Upper lobe of left lung (tissue), 6 donors: Measurements from ENCODE around the gene CNIH4. TPM values are rescaled to one million over a fixed set of nuclear protein-coding genes. Genes with fewer than 3 reads are reported as not detected.

ENCODE experiments used
- ATAC-seq, 2 donors: fragments of 200-7000 bp; cut with Tn5 transposase; one replicate each; pipeline ENCODE4 v1.9.1; 2022; ENCODE audit warnings: mild to moderate bottlenecking in 2 of 2, moderate library complexity in 2 of 2; ENCODE audit not compliant: low FRiP score in 2 of 2
- DNase-seq, 2 donors: peaks; one replicate each; pipeline ENCODE4 v3.0.0-alpha.2; 2019 to 2020
- H3K27ac ChIP-seq, 4 donors: fragments of 200-600 bp; sonication (generic); one replicate each; pipeline ENCODE4 v1.5.1; 2016 to 2019
- H3K27me3 ChIP-seq, 4 donors: fragments of 200-600 bp; sonication (generic); one replicate each; pipeline ENCODE4 v1.5.1; 2017 to 2019
- H3K36me3 ChIP-seq, 4 donors: fragments of 200-600 bp; sonication (generic); one replicate each; pipeline ENCODE4 v1.5.1; 2016 to 2019
- H3K4me1 ChIP-seq, 4 donors: fragments of 200-600 bp; sonication (generic); one replicate each; pipeline ENCODE4 v1.5.1; 2018 to 2019
- H3K4me3 ChIP-seq, 4 donors: fragments of 200-600 bp; sonication (generic); one replicate each; pipeline ENCODE4 v1.5.1; 2017 to 2019; ENCODE audit warnings: mild to moderate bottlenecking in 2 of 4, moderate library complexity in 1 of 4
- H3K9me3 ChIP-seq, 4 donors: fragments of 200-600 bp; sonication (generic); one replicate each; pipeline ENCODE4 v1.5.1; 2018 to 2019
- EP300 ChIP-seq, 4 donors: sonication (generic); formaldehyde crosslinking; IDR thresholded peaks; one replicate each; pipeline ENCODE4 v1.5.1; 2017; ENCODE audit warnings: antibody characterized with exemption in 4 of 4, control low read depth in 2 of 4
- POLR2A ChIP-seq, 4 donors: fragments of 450-650 bp; IDR thresholded peaks; one replicate each; pipeline ENCODE4 v1.5.1; 2016 to 2017; ENCODE audit warnings: antibody characterized with exemption in 4 of 4, mild to moderate bottlenecking in 2 of 4
- POLR2AphosphoS5 ChIP-seq, 2 donors: sonication (generic); formaldehyde crosslinking; IDR thresholded peaks; one replicate each; pipeline ENCODE4 v1.5.1; 2017; ENCODE audit warnings: antibody characterized with exemption in 2 of 2
- WGBS, 2 donors: methylation state at CpG; one replicate each; pipeline ENCODE4 v1.1.5; 2017 to 2018; 5-methylcytosine and 5-hydroxymethylcytosine counted together
- total RNA-seq, 6 donors: library from RNA; depleted of rRNA in 4 of 6; stranded (reverse); fragments of >200 nt in 4 of 6; gene quantifications; one replicate each; pipeline versions ENCODE4 v1.1.0 to v1.2.1, GENCODE V29; 2016 to 2021
- TF ChIP-seq, protein P1 (sequence below), 6 experiments: fragments of 450-650 bp in 4 of 6; fragments of 200-600 bp in 2 of 6; sonication (generic) in 2 of 6; IDR thresholded peaks; one replicate each; pipeline ENCODE4 v1.5.1; 2016 to 2019; ENCODE audit warnings: antibody characterized with exemption in 6 of 6
- donor health status: DM: no; HTN: no; CAD: no; lungs with moderate emphysema.
- donor health status: DM: no; HTN: yes; CAD: no; lungs with severe emphysema.

Gene CNIH4
- total RNA-seq, 6 donors from 2014 or later = 19.2 to 86.6 (median 38.5) TPM

- 69 to 84% methylated on average over 7 of the region's 7 CpGs for WGBS, 2 donors
- Histone ChIP-seq H3K27ac (peak overlapping the region in 3 of 4 donors; percentile 4 to 51 (median 45)), H3K27me3 (no peaks in the 10 kb centered on the region), H3K4me1 (peaks cover 0 to 11% (median 2%) of the 10 kb centered on the region in 4 donors), H3K9me3 (no peaks in the 10 kb centered on the region), H3K4me3 (no peak overlapping the region), H3K36me3 (peaks cover 12 to 64% (median 27%) of the 10 kb centered on the region in 4 donors)
- no peak for DNase-seq
- TF ChIP-seq EP300 (IDR thresholded peaks at IDR 0.05) (no peak), POLR2A (IDR thresholded peaks at IDR 0.05) (no peak), POLR2AphosphoS5 (IDR thresholded peaks at IDR 0.05) (no peak)
- TF ChIP-seq, protein P1, sequence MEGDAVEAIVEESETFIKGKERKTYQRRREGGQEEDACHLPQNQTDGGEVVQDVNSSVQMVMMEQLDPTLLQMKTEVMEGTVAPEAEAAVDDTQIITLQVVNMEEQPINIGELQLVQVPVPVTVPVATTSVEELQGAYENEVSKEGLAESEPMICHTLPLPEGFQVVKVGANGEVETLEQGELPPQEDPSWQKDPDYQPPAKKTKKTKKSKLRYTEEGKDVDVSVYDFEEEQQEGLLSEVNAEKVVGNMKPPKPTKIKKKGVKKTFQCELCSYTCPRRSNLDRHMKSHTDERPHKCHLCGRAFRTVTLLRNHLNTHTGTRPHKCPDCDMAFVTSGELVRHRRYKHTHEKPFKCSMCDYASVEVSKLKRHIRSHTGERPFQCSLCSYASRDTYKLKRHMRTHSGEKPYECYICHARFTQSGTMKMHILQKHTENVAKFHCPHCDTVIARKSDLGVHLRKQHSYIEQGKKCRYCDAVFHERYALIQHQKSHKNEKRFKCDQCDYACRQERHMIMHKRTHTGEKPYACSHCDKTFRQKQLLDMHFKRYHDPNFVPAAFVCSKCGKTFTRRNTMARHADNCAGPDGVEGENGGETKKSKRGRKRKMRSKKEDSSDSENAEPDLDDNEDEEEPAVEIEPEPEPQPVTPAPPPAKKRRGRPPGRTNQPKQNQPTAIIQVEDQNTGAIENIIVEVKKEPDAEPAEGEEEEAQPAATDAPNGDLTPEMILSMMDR (IDR thresholded peaks at IDR 0.05) = no peak
- peak in 1 of 2 donors; percentile 58 for ATAC-seq
Observed at GRCh38 chr1:224378855-224379631, 22.4 kb downstream of the CNIH4 start.

GRCh38 chr1:224380003-224380402 is 23.3 kb downstream of the CNIH4 start:
- Histone ChIP-seq H3K36me3 (peaks cover 12 to 58% (median 21%) of the 10 kb centered on the region in 4 donors), H3K27ac (peak overlapping the region in 2 of 4 donors; percentile 28 to 45), H3K4me3 (no peak overlapping the region), H3K4me1 (peaks cover 0 to 11% (median 2%) of the 10 kb centered on the region in 4 donors), H3K9me3 (no peaks in the 10 kb centered on the region), H3K27me3 (no peaks in the 10 kb centered on the region)
- ATAC-seq = peak; percentile 62 to 70
- TF ChIP-seq, protein P1 (IDR thresholded peaks at IDR 0.05) = no peak
- peak in 1 of 2 donors; percentile 40 for TF ChIP-seq POLR2AphosphoS5 (IDR thresholded peaks at IDR 0.05)
- WGBS, 2 donors = 53 to 59% methylated on average over 4 of the region's 4 CpGs
- peak in 1 of 2 donors; percentile 41 for DNase-seq

GRCh38 chr1:224381880-224382548 is 25.3 kb downstream of the CNIH4 start:
- Histone ChIP-seq H3K4me3 (no peak overlapping the region), H3K27me3 (no peaks in the 10 kb centered on the region), H3K27ac (no peak overlapping the region), H3K4me1 (peaks cover 5 to 11% (median 6%) of the 10 kb centered on the region in 4 donors), H3K36me3 (peaks cover 2 to 53% (median 8%) of the 10 kb centered on the region in 4 donors), H3K9me3 (no peaks in the 10 kb centered on the region)
- 87 to 96% methylated on average over 4 of the region's 4 CpGs for WGBS, 2 donors
- no peak for DNase-seq
- TF ChIP-seq EP300 (IDR thresholded peaks at IDR 0.05) = no peak
- TF ChIP-seq, protein P1 (IDR thresholded peaks at IDR 0.05) = no peak
- no peak for ATAC-seq

DNA sequence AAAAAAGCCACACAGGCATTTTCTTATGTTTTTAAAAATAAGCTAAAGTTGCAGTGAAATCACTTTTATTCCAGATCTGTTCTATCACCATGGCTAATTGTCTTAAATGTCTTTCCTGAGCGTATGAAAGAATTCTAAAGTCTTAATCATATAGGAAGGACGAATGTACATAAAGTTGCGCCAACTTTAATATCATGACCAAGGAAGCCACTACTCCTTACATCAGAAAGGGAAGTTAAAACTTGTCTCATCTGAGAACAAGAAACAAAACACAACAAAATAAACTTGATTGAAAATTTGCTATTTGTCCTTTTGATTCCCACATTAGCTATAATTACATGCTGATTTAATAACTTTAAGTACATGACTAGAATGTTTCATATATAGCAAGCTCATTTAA is 26.5 kb downstream of the CNIH4 start:
- 81 to 87% methylated on average over 3 of the region's 3 CpGs for WGBS, 2 donors
- peaks cover 4 to 11% (median 6%) of the 10 kb centered on the region in 4 donors for H3K4me1 ChIP-seq
- no peaks in the 10 kb centered on the region for H3K9me3 ChIP-seq
- TF ChIP-seq POLR2A (IDR thresholded peaks at IDR 0.05) (no peak), POLR2AphosphoS5 (IDR thresholded peaks at IDR 0.05) (no peak), EP300 (IDR thresholded peaks at IDR 0.05) (no peak)
- TF ChIP-seq, protein P1 (IDR thresholded peaks at IDR 0.05) = no peak
- no peak overlapping the region for H3K27ac ChIP-seq
- DNase-seq (no peak), ATAC-seq (no peak)
- H3K4me3 ChIP-seq = no peak overlapping the region
- peaks cover 0 to 50% (median 6%) of the 10 kb centered on the region in 4 donors for H3K36me3 ChIP-seq
- no peaks in the 10 kb centered on the region for H3K27me3 ChIP-seq
